K562 (cell line): Measurements from ENCODE around the gene MAP3K7CL. TPM values are rescaled to one million over a fixed set of nuclear protein-coding genes. Genes with fewer than 3 reads are reported as not detected.

Experiments
- CREM ChIP-seq: IDR thresholded peaks from 2 replicates; pipeline ENCODE4 v1.6.1; 2014; ENCODE audit warnings: antibody characterized with exemption, low read depth
- FOXA1 ChIP-seq: fragments of 450-650 bp; IDR thresholded peaks from 2 replicates; pipeline ENCODE4 v1.6.1; 2016; ENCODE audit warnings: mild to moderate bottlenecking, borderline replicate concordance
- SAP30 ChIP-seq: fragments of 200-600 bp; sonication (generic); IDR thresholded peaks from 2 replicates; pipeline ENCODE4 v1.6.1; 2012; ENCODE audit warnings: borderline replicate concordance, low read depth, mild to moderate bottlenecking, moderate library complexity, low read length, control low read depth, inconsistent platforms; ENCODE audit not compliant: insufficient read depth, poor library complexity, severe bottlenecking
- SMC3 ChIP-seq: conservative IDR thresholded peaks from 2 replicates; pipeline ENCODE4 v1.6.1; 2011; ENCODE audit warnings: low read depth, low read length, improper control_type of control experiment; ENCODE audit not compliant: insufficient read depth
- SRSF3 ChIP-seq: fragments of 200-400 bp; formaldehyde crosslinking; IDR thresholded peaks from 2 replicates; pipeline ENCODE4 v1.6.1; 2016; ENCODE audit warnings: mild to moderate bottlenecking, low read length, moderate library complexity; ENCODE audit not compliant: insufficient read depth
- TEAD4 ChIP-seq, 2 experiments: sonication (generic) in 1 of 2; formaldehyde crosslinking in 1 of 2; IDR thresholded peaks; 2 replicates each; pipeline versions ENCODE4 v1.6.1 to v1.8.0; 2012 to 2022; ENCODE audit warnings: borderline replicate concordance in 1 of 2, inconsistent platforms in 1 of 2, low read length in 1 of 2, mild to moderate bottlenecking in 1 of 2, missing genetic modification reagents in 1 of 2
- TSC22D4 ChIP-seq: fragments of 450-650 bp; IDR thresholded peaks from 2 replicates; pipeline ENCODE4 v1.6.1; 2016; ENCODE audit warnings: missing genetic modification characterization, missing biosample characterization, control low read depth
- ZSCAN29 ChIP-seq: fragments of 450-650 bp; IDR thresholded peaks from 2 replicates; pipeline ENCODE4 v1.6.1; 2017
- polyA plus RNA-seq, 8 experiments: library from polyadenylated mRNA; depleted of rRNA in 4 of 8; stranded (reverse) in 5 of 8; unstranded in 3 of 8; fragments of >200 nt; fragmentation: Nextera tagmentation in 2 of 8; fragmentation: Illumina TruSeq in 1 of 8; extraction: Ambion mirVana in 2 of 8; extraction: Trizol in 1 of 8; gene quantifications; 2 replicates each; pipeline versions ENCODE4 v1.2.1 to v1.2.3, GENCODE V29; 2011 to 2014; ENCODE audit warnings: inconsistent platforms in 1 of 8, missing spikeins in 1 of 8
- total RNA-seq, 7 experiments: library from RNA; depleted of rRNA in 6 of 7; stranded (reverse); fragments of >200 nt in 6 of 7; fragmentation: Illumina TruSeq in 2 of 7; extraction: Trizol in 2 of 7; gene quantifications; 2 replicates each; pipeline versions ENCODE4 v1.2.1 to v1.2.3, GENCODE V29; 2011 to 2021; ENCODE audit warnings: low replicate concordance in 1 of 7
- TF ChIP-seq, protein P1 (sequence below): fragments of 450-650 bp; formaldehyde crosslinking; IDR thresholded peaks from 2 replicates; pipeline ENCODE4 v1.4.0; 2022; ENCODE audit warnings: mild to moderate bottlenecking, moderate library complexity

Gene MAP3K7CL
- total and polyA plus RNA-seq, 9 of the 15 experiments (the other 6 are each of a cell fraction or from before 2014, with no cell fraction given) = 0.13 to 0.15 (median 0.14) TPM; not detected in 6

DNA sequence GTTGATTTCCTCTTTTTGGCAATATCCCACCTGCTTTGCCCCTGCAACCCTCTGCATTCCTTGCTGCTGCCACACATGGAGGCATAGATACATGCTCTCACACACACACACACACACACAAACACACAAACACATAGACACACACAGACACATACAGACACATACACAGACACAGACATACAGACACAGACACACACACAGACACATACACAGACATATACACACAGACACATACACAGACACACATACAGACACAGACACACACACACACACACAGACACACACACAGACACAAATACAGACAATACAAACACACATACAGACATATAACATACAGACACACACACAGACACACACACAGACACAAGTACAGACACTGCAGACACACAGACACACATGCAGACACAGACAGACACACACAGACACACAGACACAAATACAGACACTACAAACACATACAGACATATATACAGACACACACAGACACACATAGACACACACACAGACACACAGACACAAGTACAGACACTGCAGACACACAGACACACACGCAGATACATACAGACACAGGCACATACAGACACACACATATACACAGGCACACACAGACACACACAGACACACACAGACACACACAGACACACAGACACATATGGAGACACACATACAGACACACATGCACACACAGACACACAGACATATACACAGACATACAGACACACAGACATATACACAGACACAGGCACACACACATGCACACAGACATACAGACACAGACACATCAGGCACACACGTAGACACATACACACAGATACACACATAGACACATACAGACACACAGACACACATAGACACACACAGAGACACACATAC, 83.3 kb downstream of the MAP3K7CL start (continued):
- TF ChIP-seq ZSCAN29 (no peak), SAP30 (no peak), TSC22D4 (0 out of 2 replicates have a peak, but pooled peaks have one; percentile 49), CREM (no peak), TEAD4 (IDR thresholded peaks at IDR 0.05; ENCODE audit: low read length) (no peak), TEAD4 (CRISPR knock-in tag; IDR thresholded peaks at IDR 0.05; ENCODE audit: borderline replicate concordance) (no peak), SMC3 (no peak), FOXA1 (no peak), SRSF3 (no peak)
- TF ChIP-seq, protein P1, sequence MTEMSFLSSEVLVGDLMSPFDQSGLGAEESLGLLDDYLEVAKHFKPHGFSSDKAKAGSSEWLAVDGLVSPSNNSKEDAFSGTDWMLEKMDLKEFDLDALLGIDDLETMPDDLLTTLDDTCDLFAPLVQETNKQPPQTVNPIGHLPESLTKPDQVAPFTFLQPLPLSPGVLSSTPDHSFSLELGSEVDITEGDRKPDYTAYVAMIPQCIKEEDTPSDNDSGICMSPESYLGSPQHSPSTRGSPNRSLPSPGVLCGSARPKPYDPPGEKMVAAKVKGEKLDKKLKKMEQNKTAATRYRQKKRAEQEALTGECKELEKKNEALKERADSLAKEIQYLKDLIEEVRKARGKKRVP (CRISPR knock-in tag) = no peak
